GM18870 (cell line): ENCODE results near the gene CD244.

Experiments
- ATAC-seq: cut with Tn5 transposase; IDR thresholded peaks from one replicate; pipeline ENCODE4 v1.9.1; 2021; ENCODE audit warnings: moderate library complexity; ENCODE audit not compliant: unreplicated experiment

CD244 gene

GRCh38 chr1:160850541-160850940 is 12.1 kb downstream of the CD244 start:
- no peak for ATAC-seq

DNA sequence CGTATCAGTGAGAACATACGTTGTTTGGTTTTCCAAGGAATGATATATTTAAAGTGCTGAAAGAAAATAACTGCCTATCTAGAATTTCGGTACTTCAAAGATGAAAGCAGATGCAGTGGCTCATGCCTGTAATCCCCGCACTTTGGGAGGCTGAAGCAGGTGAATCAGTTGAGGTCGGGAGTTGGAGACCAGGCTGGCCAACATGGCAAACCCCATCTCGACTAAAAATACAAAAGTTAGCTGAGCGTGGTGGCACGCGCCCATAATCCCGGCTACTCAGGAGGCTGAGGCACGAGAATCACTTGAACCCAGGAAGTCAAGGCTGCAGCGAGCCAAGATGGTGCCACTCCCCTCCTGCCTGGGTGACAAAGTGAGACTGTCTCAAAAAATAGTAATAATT is 16.4 kb downstream of the CD244 start:
- no peak for ATAC-seq

- ATAC-seq: no peak
Observed at GRCh38 chr1:160844447-160845232, 18.0 kb downstream of the CD244 start.

GRCh38 chr1:160841079-160841478 is 21.6 kb downstream of the CD244 start:
- no peak for ATAC-seq

DNA sequence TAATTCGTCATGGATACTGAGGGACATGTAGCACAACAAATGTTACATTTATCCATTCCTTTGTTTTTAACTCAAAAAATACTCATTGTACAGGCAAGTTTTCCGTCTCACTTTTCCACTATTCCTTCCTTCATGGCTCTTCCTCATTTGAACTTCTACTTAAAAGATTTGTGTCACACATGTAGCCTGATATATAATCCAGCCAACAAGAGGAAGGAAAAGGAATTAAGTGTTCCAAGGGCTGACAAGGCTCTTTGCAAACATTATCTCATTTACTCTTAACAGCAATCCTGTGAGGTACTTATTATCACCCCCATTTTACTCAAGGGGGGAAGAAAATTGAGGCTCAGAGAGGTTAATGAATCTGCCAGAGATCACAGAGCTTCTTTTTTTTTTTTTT is 22.9 kb downstream of the CD244 start:
- no peak for ATAC-seq

- no peak for ATAC-seq
Observed at GRCh38 chr1:160838888-160839287, 23.8 kb downstream of the CD244 start.

DNA sequence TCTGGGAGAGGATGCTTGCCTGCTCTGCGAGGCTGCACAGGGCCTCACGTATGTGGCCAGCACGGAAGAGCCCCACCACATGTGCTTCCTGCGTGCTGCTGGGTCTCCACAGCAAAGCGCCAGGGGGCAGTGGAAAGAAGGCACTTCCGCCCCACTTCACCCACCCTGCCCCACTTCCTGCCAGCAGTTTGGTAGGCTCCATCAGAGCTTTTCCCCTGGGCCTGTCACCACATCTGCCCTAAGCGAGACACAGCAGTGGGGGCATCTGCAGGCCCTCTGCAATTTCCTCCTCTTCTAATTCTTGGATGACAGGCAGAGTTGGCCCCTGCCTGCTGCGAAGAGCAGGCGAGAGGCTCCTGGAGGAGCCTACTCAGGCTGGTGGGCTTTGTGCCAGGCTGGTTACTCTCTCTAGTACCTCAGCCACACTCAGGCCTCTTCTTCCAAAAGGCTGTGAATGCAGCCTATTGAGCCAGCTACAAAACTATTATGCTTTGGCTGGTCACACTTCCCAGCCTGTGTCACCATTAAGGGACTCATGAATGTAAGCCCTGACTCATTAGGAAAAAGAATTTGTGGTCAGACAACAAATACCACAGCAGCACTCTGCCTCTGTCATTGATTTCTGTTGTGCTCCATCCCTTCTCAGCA is 25.0 kb downstream of the CD244 start:
- ATAC-seq: peak; percentile 88

DNA sequence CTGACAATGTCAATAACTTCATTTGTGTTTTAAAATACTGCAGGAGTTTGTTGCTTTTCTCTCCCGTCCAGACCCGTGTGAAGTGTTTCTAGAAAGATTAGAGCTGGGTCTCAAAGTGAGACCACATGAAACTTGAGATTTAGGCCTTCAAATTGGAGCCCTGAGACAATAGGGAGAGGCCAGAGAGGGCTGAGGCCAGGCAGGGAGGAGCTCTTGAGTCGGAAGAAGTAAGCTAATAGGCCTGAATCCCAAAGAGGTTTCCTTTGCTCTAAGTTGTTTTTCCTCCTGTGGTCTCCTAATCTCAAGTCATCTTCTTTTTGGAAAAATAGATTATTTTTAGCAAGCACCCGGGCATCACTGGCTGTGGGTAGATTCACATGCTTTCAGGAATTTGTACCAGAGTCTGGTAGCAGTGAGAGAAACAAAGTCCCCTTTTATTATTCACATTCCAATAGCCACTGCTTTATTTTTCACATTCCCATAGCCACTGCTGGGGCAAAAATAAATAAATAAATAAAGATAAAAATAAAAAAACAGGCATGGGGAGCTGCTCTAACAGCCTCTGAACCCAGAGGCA is 25.6 kb downstream of the CD244 start:
- ATAC-seq: no peak

- no peak for ATAC-seq
Observed at GRCh38 chr1:160836561-160836960, 26.1 kb downstream of the CD244 start.

- no peak for ATAC-seq
Observed at GRCh38 chr1:160835751-160836150, 26.9 kb downstream of the CD244 start.

DNA sequence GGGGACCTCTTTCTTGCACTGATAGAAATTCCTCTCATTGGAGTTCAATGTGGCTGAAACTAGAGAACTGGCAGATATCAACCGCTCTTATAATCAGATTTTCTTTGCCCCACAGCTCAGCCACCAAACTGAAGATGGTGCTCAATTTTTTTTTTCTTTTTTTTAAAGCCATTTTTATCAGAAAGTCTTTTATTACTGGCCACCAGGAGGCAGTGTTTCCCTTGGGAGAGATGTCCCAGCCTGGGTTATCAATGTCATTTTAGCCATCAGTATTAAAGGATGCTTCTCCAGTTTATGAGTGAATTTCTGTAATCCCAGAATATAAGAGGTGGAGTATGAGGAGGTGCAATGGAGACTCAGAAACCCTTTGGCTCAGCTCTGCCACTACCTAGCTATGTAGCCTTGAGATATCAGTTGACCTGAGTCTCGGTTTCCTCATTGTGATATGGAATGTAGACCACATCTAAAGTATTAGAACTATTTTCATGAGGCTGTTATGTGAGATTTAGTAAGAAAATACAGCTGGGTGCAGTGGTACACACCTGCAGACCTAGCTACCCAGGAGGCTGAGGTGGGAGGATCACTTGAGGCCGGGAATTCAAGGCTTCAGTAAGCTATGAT is 27.6 kb downstream of the CD244 start:
- ATAC-seq: no peak

DNA sequence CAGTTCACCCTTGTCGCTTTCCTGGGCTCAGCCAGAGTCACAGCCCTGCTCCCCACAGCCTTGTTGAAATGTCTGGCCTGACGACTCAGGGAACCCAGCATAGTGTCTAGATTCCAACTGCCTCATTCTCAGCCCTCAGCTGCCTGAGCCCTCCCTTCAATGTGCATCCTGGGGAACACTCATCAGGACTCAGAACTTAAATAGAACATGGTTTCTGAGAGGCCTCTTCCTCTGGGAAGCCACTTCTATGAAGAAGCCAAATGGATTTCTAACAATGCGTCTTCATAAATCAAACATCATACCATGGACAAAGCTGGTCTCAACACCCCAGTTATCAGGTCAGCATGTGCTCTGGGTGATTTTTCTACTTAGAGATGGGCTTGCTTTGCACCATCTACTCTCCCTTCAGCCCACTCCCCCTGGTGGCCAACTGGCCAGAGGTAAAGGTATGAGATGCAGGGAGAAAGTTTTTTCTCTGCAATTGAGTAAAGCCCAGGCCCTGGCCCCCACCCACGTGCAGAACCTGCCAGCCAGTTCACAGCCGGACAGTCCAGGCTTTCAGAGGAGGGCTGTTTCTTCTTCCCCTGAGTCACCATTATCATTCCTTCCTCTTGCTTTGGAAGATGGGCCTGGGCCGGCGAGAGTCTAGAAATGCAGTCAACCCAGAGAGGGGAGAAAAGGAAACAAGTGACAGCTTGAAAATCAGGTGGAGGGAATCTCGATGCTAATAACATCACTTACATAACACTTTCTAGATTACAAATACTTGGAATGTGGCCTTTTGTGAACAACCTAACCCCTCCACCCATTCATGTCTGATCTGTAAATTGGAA is 32.1 kb downstream of the CD244 start:
- ATAC-seq: no peak

GRCh38 chr1:160829766-160830165 is 32.9 kb downstream of the CD244 start:
- no peak for ATAC-seq

GRCh38 chr1:160827418-160827817 is 35.3 kb downstream of the CD244 start:
- ATAC-seq: no peak

DNA sequence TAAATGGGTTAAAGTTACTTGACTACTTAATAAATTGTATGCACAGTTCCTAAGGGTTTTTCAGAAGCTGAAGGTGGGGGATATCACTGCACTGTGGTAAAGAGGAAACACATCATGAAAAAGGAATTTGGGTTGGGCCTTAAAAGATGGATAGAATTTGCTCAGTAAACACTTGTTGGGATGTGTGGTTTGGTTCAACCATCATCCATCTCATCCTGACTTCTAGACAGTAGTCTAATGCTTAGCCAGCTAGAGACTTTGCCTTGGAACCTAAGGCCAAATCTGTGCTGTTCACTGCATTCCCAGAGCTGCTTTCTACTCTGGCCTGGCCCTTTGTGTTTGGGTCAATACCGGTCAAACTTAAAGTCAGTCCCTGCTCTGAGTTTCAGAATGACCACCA is 36.1 kb downstream of the CD244 start:
- ATAC-seq: no peak

DNA sequence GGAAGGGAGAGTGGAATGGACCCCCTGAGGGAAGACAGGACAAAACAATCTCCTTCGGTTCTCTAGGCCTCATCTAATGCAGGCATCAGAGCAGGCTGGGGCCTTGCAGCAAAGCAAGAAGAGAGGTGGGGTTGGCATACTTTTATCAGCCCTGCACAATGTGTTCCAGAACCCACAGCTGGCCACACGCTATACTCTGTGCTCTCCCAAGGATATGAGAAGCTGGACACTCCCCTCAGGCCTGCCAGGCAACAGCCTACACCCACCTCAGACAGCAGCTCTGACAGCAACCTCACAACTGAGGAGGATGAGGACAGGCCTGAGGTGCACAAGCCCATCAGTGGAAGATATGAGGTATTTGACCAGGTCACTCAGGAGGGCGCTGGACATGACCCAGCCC is 39.4 kb downstream of the CD244 start:
- ATAC-seq: no peak

- no peak for ATAC-seq
Observed at GRCh38 chr1:160821627-160822026, 41.1 kb downstream of the CD244 start.

DNA sequence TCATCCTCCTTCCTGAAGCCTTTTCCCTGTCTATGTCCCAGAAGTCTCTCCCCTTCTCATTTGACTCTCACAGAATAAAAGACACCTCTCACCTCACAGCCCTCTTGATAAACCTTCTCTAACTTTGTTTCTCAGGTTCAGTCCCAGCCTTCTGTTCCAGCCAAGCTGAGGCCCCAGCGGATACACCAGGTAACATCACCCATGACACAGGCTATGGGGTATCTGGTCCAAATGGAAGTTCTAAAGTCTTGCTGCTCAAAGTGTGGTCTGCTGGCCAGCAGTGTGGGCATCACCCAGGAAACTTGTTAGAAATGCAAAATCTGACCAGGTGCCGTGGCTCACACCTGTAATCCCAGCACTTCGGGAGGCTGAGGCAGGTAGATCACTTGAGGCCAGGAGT is 43.5 kb downstream of the CD244 start:
- ATAC-seq: no peak

DNA sequence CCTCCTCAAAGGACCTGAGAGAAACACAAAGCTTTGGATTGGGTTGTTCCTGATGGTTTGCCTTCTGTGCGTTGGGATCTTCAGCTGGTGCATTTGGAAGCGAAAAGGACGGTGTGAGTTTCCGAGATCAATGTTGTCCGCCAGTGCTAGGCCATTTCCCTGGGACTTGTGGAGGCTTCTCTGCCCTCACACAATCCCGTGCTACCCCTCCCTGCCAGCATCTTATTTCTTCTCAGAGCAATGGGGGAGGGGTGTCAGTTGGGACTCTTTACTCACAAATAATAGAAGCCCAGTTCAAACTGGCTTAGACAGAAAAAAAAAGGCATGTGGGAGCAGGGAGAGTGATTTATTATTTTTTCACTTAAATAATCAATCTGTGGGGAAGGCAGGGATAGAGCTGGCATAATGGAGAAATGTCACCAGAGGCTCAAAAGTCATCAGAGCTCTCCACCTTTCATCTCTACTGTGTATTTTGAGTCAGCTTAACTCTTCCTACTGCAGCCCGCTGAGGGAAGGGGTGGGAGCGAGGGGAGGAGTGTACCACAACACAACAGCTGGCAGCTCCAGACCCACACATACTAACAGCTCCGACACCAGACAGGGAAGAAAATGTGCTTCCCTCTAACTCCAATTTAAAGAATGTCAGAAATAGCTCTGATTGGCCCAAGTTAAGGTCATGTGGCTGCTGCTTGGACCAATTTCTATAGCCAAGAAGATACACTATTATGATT is 44.3 kb downstream of the CD244 start:
- no peak for ATAC-seq

GRCh38 chr1:160814856-160815255 is 47.8 kb downstream of the CD244 start:
- ATAC-seq: no peak
